A549 (cell line): Measurements from ENCODE around the gene COL12A1. TPM values are rescaled to one million over a fixed set of nuclear protein-coding genes. Genes with fewer than 3 reads are reported as not detected.

Experiments used
- ATAC-seq, 2 experiments: fragments of 200-7000 bp in 1 of 2; fragments of >200 bp in 1 of 2; cut with Nextera tagmentation in 1 of 2; cut with Tn5 transposase in 1 of 2; 3 replicates each; pipeline versions ENCODE4 v1.8.0 to v1.9.1; 2018 to 2020; ENCODE audit warnings: mild to moderate bottlenecking in 1 of 2, moderate library complexity in 1 of 2
- CTCF ChIA-PET: fragments of 300-600 bp; sonication (Branson Sonifier 250); formaldehyde crosslinking; extraction: SDS; loops from one replicate; lab custom pipeline; 2021; ENCODE audit warnings: antibody characterized with exemption, inconsistent platforms; lab: Yijun Ruan, JAX
- POLR2A ChIA-PET: fragments of 350-600 bp; formaldehyde crosslinking; extraction: SDS; loops from one replicate; lab custom pipeline; 2021; ENCODE audit warnings: antibody characterized with exemption, inconsistent platforms; lab: Yijun Ruan, JAX
- DNase-seq, 2 experiments: peaks; one replicate each; pipeline versions ENCODE4 v3.0.0 to v3.0.0-alpha.2; 2011 to 2016; ENCODE audit warnings: low read depth in 1 of 2, low spot score in 1 of 2
- FAIRE-seq: peaks from 2 replicates; lab custom pipeline; 2011; peaks lifted over from hg19 to GRCh38; lab: Jason Lieb, UNC
- H3K27ac ChIP-seq, 2 experiments: fragments of >200 bp; sonication (Bioruptor Twin); formaldehyde crosslinking; 3 replicates each; pipeline ENCODE4 v1.5.1; 2016 to 2017
- H3K4me1 ChIP-seq: fragments of >200 bp; sonication (Bioruptor Twin); formaldehyde crosslinking; 3 replicates; pipeline ENCODE4 v1.6.1; 2016
- H3K4me2 ChIP-seq: fragments of >200 bp; sonication (Bioruptor Twin); formaldehyde crosslinking; 3 replicates; pipeline ENCODE4 v1.6.1; 2016
- H3K4me3 ChIP-seq: fragments of >200 bp; sonication (Bioruptor Twin); formaldehyde crosslinking; 3 replicates; pipeline ENCODE4 v1.5.1; 2016
- H3K9me3 ChIP-seq: fragments of >200 bp; sonication (Bioruptor Twin); formaldehyde crosslinking; 3 replicates; pipeline ENCODE4 v1.6.1; 2016
- BHLHE40 ChIP-seq: IDR thresholded peaks from 2 replicates; pipeline ENCODE4 v1.6.1; 2012; ENCODE audit warnings: low read depth, low read length, inconsistent platforms
- CHD2 ChIP-seq: fragments of 150-350 bp; IDR thresholded peaks from 2 replicates; pipeline ENCODE4 v1.6.1; 2014; ENCODE audit warnings: low read length; ENCODE audit not compliant: partially characterized antibody
- CTCF ChIP-seq: fragments of >200 bp; sonication (Bioruptor Twin); formaldehyde crosslinking; IDR thresholded peaks from 3 replicates; pipeline ENCODE4 v1.5.1; 2016
- E2F6 ChIP-seq: IDR thresholded peaks from 2 replicates; pipeline ENCODE4 v1.6.1; 2012; ENCODE audit warnings: low read depth, borderline replicate concordance
- EHMT2 ChIP-seq: fragments of 200-600 bp; sonication (generic); IDR thresholded peaks from 2 replicates; pipeline ENCODE4 v1.6.1; 2016; ENCODE audit warnings: antibody characterized with exemption, low read depth, mild to moderate bottlenecking, moderate library complexity
- FOSL2 ChIP-seq, 2 experiments: fragments of 450-650 bp in 1 of 2; fragments of >200 bp in 1 of 2; sonication (Bioruptor Twin) in 1 of 2; formaldehyde crosslinking; IDR thresholded peaks; 2 replicates each; pipeline versions ENCODE4 v1.5.0 to v1.6.1; 2016 to 2020; ENCODE audit warnings: mild to moderate bottlenecking in 1 of 2, moderate library complexity in 1 of 2
- FOXS1 ChIP-seq: fragments of 250-450 bp; sonication (Bioruptor Pico); IDR thresholded peaks from 2 replicates; pipeline ENCODE4 v1.5.0; 2020; ENCODE audit warnings: mild to moderate bottlenecking, moderate library complexity
- HEYL ChIP-seq: fragments of 250-450 bp; sonication (Bioruptor Pico); IDR thresholded peaks from 2 replicates; pipeline ENCODE4 v1.8.0; 2021; ENCODE audit warnings: mild to moderate bottlenecking, moderate library complexity
- HOXB13 ChIP-seq: fragments of 250-450 bp; sonication (Bioruptor Pico); IDR thresholded peaks from 2 replicates; pipeline ENCODE4 v1.5.0; 2020; ENCODE audit warnings: low read depth, mild to moderate bottlenecking, moderate library complexity
- HOXB5 ChIP-seq: fragments of 250-450 bp; sonication (Bioruptor Pico); IDR thresholded peaks from 2 replicates; pipeline ENCODE4 v1.5.0; 2020; ENCODE audit warnings: mild to moderate bottlenecking, moderate library complexity
- JUN ChIP-seq, 2 experiments: fragments of >200 bp; sonication (Bioruptor Twin); formaldehyde crosslinking; IDR thresholded peaks; 2 replicates in 1 of 2; 3 replicates in 1 of 2; pipeline ENCODE4 v1.6.1; 2016 to 2017
- KDM1A ChIP-seq: fragments of 200-600 bp; sonication (generic); IDR thresholded peaks from 2 replicates; pipeline ENCODE4 v1.6.1; 2016; ENCODE audit warnings: low read depth, mild to moderate bottlenecking
- KDM5A ChIP-seq: fragments of 200-600 bp; sonication (generic); IDR thresholded peaks from 2 replicates; pipeline ENCODE4 v1.6.1; 2016; ENCODE audit warnings: antibody characterized with exemption, mild to moderate bottlenecking
- MAFK ChIP-seq: fragments of 450-650 bp; IDR thresholded peaks from 2 replicates; pipeline ENCODE4 v1.6.1; 2014; ENCODE audit not compliant: partially characterized antibody
- MAX ChIP-seq: IDR thresholded peaks from 2 replicates; pipeline ENCODE4 v1.6.1; 2012
- MAZ ChIP-seq: fragments of 150-350 bp; IDR thresholded peaks from 2 replicates; pipeline ENCODE4 v1.6.1; 2014; ENCODE audit warnings: antibody characterized with exemption, low read depth, low read length, borderline replicate concordance
- POLR2A ChIP-seq: IDR thresholded peaks from 2 replicates; pipeline ENCODE4 v1.6.1; 2012; ENCODE audit warnings: mild to moderate bottlenecking, low read length
- POLR2AphosphoS2 ChIP-seq: conservative IDR thresholded peaks from 2 replicates; pipeline ENCODE4 v1.6.1; 2012; ENCODE audit warnings: low read length, improper control_type of control experiment, inconsistent platforms
- RAD21 ChIP-seq, 2 experiments: fragments of >200 bp in 1 of 2; sonication (Bioruptor Twin) in 1 of 2; formaldehyde crosslinking in 1 of 2; IDR thresholded peaks in 1 of 2; conservative IDR thresholded peaks in 1 of 2; 2 replicates in 1 of 2; 3 replicates in 1 of 2; pipeline ENCODE4 v1.6.1; 2012 to 2018; ENCODE audit warnings: inconsistent platforms in 1 of 2
- RARB ChIP-seq: fragments of 250-450 bp; sonication (Bioruptor Pico); IDR thresholded peaks from 2 replicates; pipeline ENCODE4 v1.8.0; 2021; ENCODE audit warnings: mild to moderate bottlenecking, moderate library complexity
- RCOR1 ChIP-seq: fragments of 150-350 bp; IDR thresholded peaks from 2 replicates; pipeline ENCODE4 v1.6.1; 2014; ENCODE audit warnings: antibody characterized with exemption, low read length, low read depth
- SREBF2 ChIP-seq: fragments of 450-650 bp; IDR thresholded peaks from 2 replicates; pipeline ENCODE4 v1.6.1; 2014; ENCODE audit warnings: mild to moderate bottlenecking, moderate library complexity
- TFCP2L1 ChIP-seq: fragments of 250-450 bp; sonication (Bioruptor Pico); IDR thresholded peaks from 2 replicates; pipeline ENCODE4 v1.5.0; 2021; ENCODE audit warnings: mild to moderate bottlenecking
- TP53 ChIP-seq: fragments of 250-450 bp; sonication (Bioruptor Pico); IDR thresholded peaks from 2 replicates; pipeline ENCODE4 v1.5.0; 2021; ENCODE audit warnings: mild to moderate bottlenecking, moderate library complexity
- ZFP36 ChIP-seq: fragments of 450-650 bp; IDR thresholded peaks from 2 replicates; pipeline ENCODE4 v1.6.1; 2014; ENCODE audit warnings: borderline replicate concordance; ENCODE audit not compliant: partially characterized antibody
- ZSCAN20 ChIP-seq: fragments of 250-450 bp; sonication (Bioruptor Pico); IDR thresholded peaks from 2 replicates; pipeline ENCODE4 v1.8.0; 2022; ENCODE audit warnings: mild to moderate bottlenecking, moderate library complexity
- WGBS: methylation state at CpG from one replicate; pipeline ENCODE4 v1.1.6; 2017; ENCODE audit errors: missing lambda C conversion rate; 5-methylcytosine and 5-hydroxymethylcytosine counted together
- polyA plus RNA-seq, 4 experiments: library from polyadenylated mRNA; depleted of rRNA in 3 of 4; stranded (reverse); fragments of >200 nt; fragmentation: RNase III in 1 of 4; extraction: RNeasy Plus Mini Kit Qiagen cat#74134 plus additional on column Dnase treatment in 1 of 4; gene quantifications; 2 replicates in 3 of 4; 3 replicates in 1 of 4; pipeline ENCODE4 v1.2.3, GENCODE V29; 2011 to 2017

Gene COL12A1
- polyA plus RNA-seq, 2 of the 4 experiments (the other 2 are of a cell fraction): 6.3 to 11.2 TPM

- H3K4me3 ChIP-seq: no peak overlapping the region
- no peaks in the 10 kb centered on the region for H3K9me3 ChIP-seq
- H3K27ac ChIP-seq: no peak overlapping the region
- TF ChIP-seq POLR2A (no peak), FOSL2 (IDR thresholded peaks at IDR 0.05) (no peak), FOSL2 (CRISPR knock-in tag; IDR thresholded peaks at IDR 0.05) (no peak), HOXB13 (CRISPR knock-in tag) (no peak), POLR2AphosphoS2 (no peak), ZSCAN20 (CRISPR knock-in tag) (no peak), TP53 (CRISPR knock-in tag) (no peak), RCOR1 (no peak), BHLHE40 (no peak), SREBF2 (no peak), RAD21 (conservative IDR thresholded peaks at IDR 0.05 in 1 of 2, IDR thresholded peaks at IDR 0.05 in 1 of 2) (no peak), MAZ (no peak), CTCF (no peak), KDM5A (no peak), TFCP2L1 (no peak), E2F6 (no peak), FOXS1 (CRISPR knock-in tag) (no peak)
- H3K4me1 ChIP-seq: no peaks in the 10 kb centered on the region
- ChIA-PET POLR2A (no interaction called here), CTCF (no interaction called here)
- DNase-seq (no peak), ATAC-seq (no peak), FAIRE-seq (no peak)
- 29% methylated on average over 2 of the region's 2 CpGs for WGBS
- no peak overlapping the region for H3K4me2 ChIP-seq
Observed at GRCh38 chr6:75124085-75124484, 81.8 kb downstream of the COL12A1 start.

- Histone ChIP-seq H3K4me2 (no peak overlapping the region), H3K4me1 (peaks cover 9% of the 10 kb centered on the region; the same call in 1 of the 3 replicates), H3K27ac (no peak overlapping the region), H3K4me3 (no peak overlapping the region), H3K9me3 (no peaks in the 10 kb centered on the region)
- DNase-seq (no peak), ATAC-seq (no peak), FAIRE-seq (no peak)
- ChIA-PET CTCF (no interaction called here), POLR2A (no interaction called here)
- WGBS: 74% methylated on average over 8 of the region's 8 CpGs
- no peak for TF ChIP-seq KDM1A
- TF ChIP-seq MAFK: peak; percentile 28
- TF ChIP-seq RARB (CRISPR knock-in tag): no peak
Observed at GRCh38 chr6:75118925-75119515, 86.8 kb downstream of the COL12A1 start.

DNA sequence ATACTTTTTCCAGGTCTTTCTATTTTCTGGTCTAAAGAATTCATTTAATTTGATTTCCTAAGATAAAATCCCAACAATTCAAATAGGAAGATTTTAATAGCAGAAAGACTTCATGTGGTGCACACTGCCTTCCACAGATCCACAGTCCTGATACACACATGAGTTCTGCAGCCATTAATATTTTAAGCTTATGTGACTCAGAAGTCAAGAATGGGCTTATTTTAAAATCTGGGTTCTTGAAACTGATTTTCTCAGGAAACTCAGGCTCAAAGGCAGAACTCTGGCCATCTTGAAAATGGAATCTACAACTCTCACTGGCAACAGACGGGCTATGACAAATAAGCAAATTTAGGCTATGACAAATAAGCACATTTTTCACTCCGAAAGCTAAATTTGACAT is 88.2 kb downstream of the COL12A1 start:
- no peaks in the 10 kb centered on the region for H3K9me3 ChIP-seq
- DNase-seq (no peak), ATAC-seq (no peak), FAIRE-seq (no peak)
- WGBS: 86% methylated on average over 2 of the region's 2 CpGs
- CTCF ChIA-PET: no interaction called here
- POLR2A ChIA-PET: no interaction called here
- TF ChIP-seq RARB (CRISPR knock-in tag) (no peak), ZSCAN20 (CRISPR knock-in tag) (no peak), JUN (IDR thresholded peaks at IDR 0.05) (no peak), ZFP36 (no peak), KDM5A (no peak), HEYL (CRISPR knock-in tag) (no peak), EHMT2 (no peak), CHD2 (no peak), MAX (no peak), HOXB5 (CRISPR knock-in tag) (no peak)
- H3K4me3 ChIP-seq: no peak overlapping the region
- H3K4me1 ChIP-seq: peaks cover 9% of the 10 kb centered on the region; the same call in 1 of the 3 replicates
- H3K4me2 ChIP-seq: no peak overlapping the region
- H3K27ac ChIP-seq: no peak overlapping the region
